HEK293 (cell line): ENCODE results near the gene EVC.

Experiments used
- CTCF ChIA-PET: fragments of 350-600 bp; formaldehyde crosslinking; extraction: SDS; loops from one replicate; lab custom pipeline; 2021; ENCODE audit warnings: antibody characterized with exemption; lab: Yijun Ruan, JAX
- POLR2A ChIA-PET: fragments of 300-600 bp; formaldehyde crosslinking; extraction: SDS; loops from one replicate; lab custom pipeline; 2020; ENCODE audit warnings: antibody characterized with exemption, inconsistent platforms; lab: Yijun Ruan, JAX
- H3K27ac ChIP-seq: fragments of 200-500 bp; sonication (Bioruptor generic); 2 replicates; pipeline ENCODE4 v1.5.1; 2014; ENCODE audit warnings: low read depth, low read length, control low read depth, inconsistent platforms; ENCODE audit errors: extremely low read depth
- H3K36me3 ChIP-seq, 2 experiments: fragments of 200-500 bp in 1 of 2; sonication (Bioruptor generic) in 1 of 2; 1 replicate in 1 of 2; 2 replicates in 1 of 2; pipeline ENCODE4 v1.5.1; 2014 to 2017; ENCODE audit warnings: inconsistent platforms in 2 of 2, low read length in 2 of 2; ENCODE audit not compliant: control insufficient read depth in 2 of 2, insufficient read depth in 1 of 2
- H3K4me1 ChIP-seq: fragments of 200-500 bp; sonication (Bioruptor generic); 2 replicates; pipeline ENCODE4 v1.5.1; 2014; ENCODE audit warnings: mild to moderate bottlenecking, low read length, inconsistent platforms; ENCODE audit not compliant: control insufficient read depth, insufficient read depth
- H3K4me3 ChIP-seq: 2 replicates; pipeline ENCODE4 v1.5.1; 2011; ENCODE audit warnings: low read depth, mild to moderate bottlenecking, control low read depth, low read length, moderate library complexity
- H3K9me3 ChIP-seq: fragments of 200-500 bp; sonication (Bioruptor generic); 2 replicates; pipeline ENCODE4 v1.5.1; 2014; ENCODE audit warnings: low read depth, low read length, inconsistent platforms; ENCODE audit not compliant: control insufficient read depth, insufficient read depth
- FEZF1 ChIP-seq: fragments of 450-650 bp; formaldehyde crosslinking; IDR thresholded peaks from 2 replicates; pipeline ENCODE4 v1.5.1; 2016; ENCODE audit warnings: missing biosample characterization, missing genetic modification characterization
- GLI4 ChIP-seq: fragments of 450-650 bp; formaldehyde crosslinking; IDR thresholded peaks from 2 replicates; pipeline ENCODE4 v1.5.1; 2016; ENCODE audit warnings: missing biosample characterization, missing genetic modification characterization
- GLIS1 ChIP-seq: fragments of 450-650 bp; formaldehyde crosslinking; IDR thresholded peaks from 2 replicates; pipeline ENCODE4 v1.5.1; 2016; ENCODE audit warnings: missing biosample characterization, missing genetic modification characterization
- HOXD13 ChIP-seq: sonication (generic); formaldehyde crosslinking; IDR thresholded peaks from 2 replicates; pipeline ENCODE4 v1.8.0; 2022; ENCODE audit warnings: missing genetic modification reagents, borderline replicate concordance
- PBX3 ChIP-seq: sonication (generic); formaldehyde crosslinking; IDR thresholded peaks from 2 replicates; pipeline ENCODE4 v1.8.1; 2022; ENCODE audit warnings: mild to moderate bottlenecking, moderate library complexity, missing genetic modification reagents
- YY2 ChIP-seq: fragments of 450-650 bp; formaldehyde crosslinking; IDR thresholded peaks from 2 replicates; pipeline ENCODE4 v1.5.1; 2016; ENCODE audit warnings: missing biosample characterization, missing genetic modification characterization
- ZBTB49 ChIP-seq: fragments of 450-650 bp; formaldehyde crosslinking; IDR thresholded peaks from 2 replicates; pipeline ENCODE4 v1.5.1; 2016; ENCODE audit warnings: missing biosample characterization, missing genetic modification characterization, low read depth
- ZNF10 ChIP-seq: fragments of 450-650 bp; formaldehyde crosslinking; IDR thresholded peaks from 2 replicates; pipeline ENCODE4 v1.5.1; 2017; ENCODE audit warnings: missing biosample characterization, missing genetic modification characterization
- ZNF112 ChIP-seq: fragments of 450-650 bp; formaldehyde crosslinking; IDR thresholded peaks from 2 replicates; pipeline ENCODE4 v1.5.0; 2017; ENCODE audit warnings: missing biosample characterization, missing genetic modification characterization
- ZNF121 ChIP-seq: fragments of 450-650 bp; formaldehyde crosslinking; IDR thresholded peaks from 2 replicates; pipeline ENCODE4 v1.5.1; 2016; ENCODE audit warnings: missing biosample characterization, missing genetic modification characterization
- ZNF155 ChIP-seq: fragments of 450-650 bp; formaldehyde crosslinking; IDR thresholded peaks from 2 replicates; pipeline ENCODE4 v1.5.1; 2016; ENCODE audit warnings: missing biosample characterization, missing genetic modification characterization
- ZNF2 ChIP-seq: fragments of 450-650 bp; formaldehyde crosslinking; IDR thresholded peaks from 2 replicates; pipeline ENCODE4 v1.5.1; 2016; ENCODE audit warnings: missing biosample characterization, missing genetic modification characterization
- ZNF23 ChIP-seq: fragments of 450-650 bp; formaldehyde crosslinking; IDR thresholded peaks from 2 replicates; pipeline ENCODE4 v1.5.1; 2016; ENCODE audit warnings: missing biosample characterization, missing genetic modification characterization, borderline replicate concordance
- ZNF26 ChIP-seq: fragments of 450-650 bp; formaldehyde crosslinking; IDR thresholded peaks from 2 replicates; pipeline ENCODE4 v1.5.1; 2016; ENCODE audit warnings: missing biosample characterization, missing genetic modification characterization
- ZNF280D ChIP-seq: fragments of 450-650 bp; formaldehyde crosslinking; IDR thresholded peaks from 2 replicates; pipeline ENCODE4 v1.5.1; 2016; ENCODE audit warnings: missing biosample characterization, missing genetic modification characterization
- ZNF362 ChIP-seq: fragments of 450-650 bp; formaldehyde crosslinking; IDR thresholded peaks from 2 replicates; pipeline ENCODE4 v1.5.1; 2016; ENCODE audit warnings: missing biosample characterization, missing genetic modification characterization
- ZNF48 ChIP-seq: fragments of 450-650 bp; formaldehyde crosslinking; IDR thresholded peaks from 2 replicates; pipeline ENCODE4 v1.5.1; 2016; ENCODE audit warnings: missing biosample characterization, missing genetic modification characterization
- ZNF560 ChIP-seq: fragments of 450-650 bp; formaldehyde crosslinking; IDR thresholded peaks from 2 replicates; pipeline ENCODE4 v1.5.1; 2017; ENCODE audit warnings: missing biosample characterization, missing genetic modification characterization, borderline replicate concordance
- ZNF561 ChIP-seq: fragments of 450-650 bp; IDR thresholded peaks from 2 replicates; pipeline ENCODE4 v1.5.1; 2018; ENCODE audit warnings: missing biosample characterization, missing genetic modification characterization, borderline replicate concordance
- ZNF621 ChIP-seq: fragments of 450-650 bp; formaldehyde crosslinking; IDR thresholded peaks from 2 replicates; pipeline ENCODE4 v1.5.1; 2017; ENCODE audit warnings: missing biosample characterization, missing genetic modification characterization
- ZNF626 ChIP-seq: fragments of 450-650 bp; sonication (Bioruptor Pico); formaldehyde crosslinking; IDR thresholded peaks from 2 replicates; pipeline ENCODE4 v1.5.1; 2018; ENCODE audit warnings: missing biosample characterization, missing genetic modification characterization, inconsistent platforms
- ZNF660 ChIP-seq: fragments of 450-650 bp; IDR thresholded peaks from 2 replicates; pipeline ENCODE4 v1.5.1; 2018; ENCODE audit warnings: missing biosample characterization, mild to moderate bottlenecking, missing genetic modification characterization
- ZNF792 ChIP-seq: fragments of 450-650 bp; formaldehyde crosslinking; IDR thresholded peaks from 2 replicates; pipeline ENCODE4 v1.5.1; 2016; ENCODE audit warnings: missing biosample characterization, missing genetic modification characterization
- ZNF830 ChIP-seq: fragments of 450-650 bp; IDR thresholded peaks from 2 replicates; pipeline ENCODE4 v1.5.0; 2018; ENCODE audit warnings: missing biosample characterization, missing genetic modification characterization, low read depth, mild to moderate bottlenecking, moderate library complexity
- ZSCAN18 ChIP-seq: fragments of 450-650 bp; formaldehyde crosslinking; IDR thresholded peaks from 2 replicates; pipeline ENCODE4 v1.5.1; 2016; ENCODE audit warnings: missing biosample characterization, missing genetic modification characterization

EVC gene

DNA sequence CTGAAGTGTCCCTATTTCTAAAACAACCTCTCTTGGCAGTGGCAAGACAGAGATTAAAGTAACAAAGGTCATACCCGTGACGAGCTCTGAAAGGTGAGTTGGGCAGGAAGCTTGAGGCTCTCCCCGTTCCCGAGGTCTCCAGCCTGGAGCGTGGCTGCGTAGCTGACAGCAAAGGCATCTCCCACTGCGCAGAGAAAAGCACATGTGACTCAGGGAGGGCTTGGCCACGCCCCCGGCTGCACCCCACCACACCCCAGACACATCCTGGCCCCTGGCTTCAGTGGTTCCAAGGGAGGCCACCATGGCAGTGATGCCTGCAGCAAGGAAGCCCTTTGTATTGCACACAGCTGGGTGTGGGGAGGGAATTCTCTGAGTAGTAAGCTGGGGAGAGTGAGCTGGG is 25.7 kb upstream of the EVC start:
- ChIA-PET POLR2A (no interaction called here), CTCF (no interaction called here)
- Histone ChIP-seq H3K36me3 (no peaks in the 10 kb centered on the region), H3K27ac (no peak overlapping the region), H3K4me3 (no peak overlapping the region), H3K4me1 (no peaks in the 10 kb centered on the region), H3K9me3 (no peaks in the 10 kb centered on the region)
- no peak for TF ChIP-seq GLI4 (tag by site-specific recombination)
- no peak for TF ChIP-seq ZNF48
- no peak for TF ChIP-seq ZNF112
- TF ChIP-seq PBX3 (CRISPR knock-in tag), result no peak
- no peak for TF ChIP-seq ZNF792
- no peak for TF ChIP-seq ZNF121 (tag by site-specific recombination)
- TF ChIP-seq ZBTB49, result no peak
- no peak for TF ChIP-seq ZNF660
- no peak for TF ChIP-seq ZNF621
- no peak for TF ChIP-seq ZNF560 (tag by site-specific recombination)
- no peak for TF ChIP-seq GLIS1 (tag by site-specific recombination)
- TF ChIP-seq ZNF155 (tag by site-specific recombination), result no peak
- no peak for TF ChIP-seq ZNF362 (tag by site-specific recombination)
- TF ChIP-seq ZNF2 (tag by site-specific recombination), result no peak
- TF ChIP-seq ZNF830, result no peak
- no peak for TF ChIP-seq ZNF280D (tag by site-specific recombination)
- no peak for TF ChIP-seq FEZF1 (tag by site-specific recombination)
- TF ChIP-seq ZNF10 (tag by site-specific recombination), result no peak
- TF ChIP-seq ZNF23 (tag by site-specific recombination), result no peak

DNA sequence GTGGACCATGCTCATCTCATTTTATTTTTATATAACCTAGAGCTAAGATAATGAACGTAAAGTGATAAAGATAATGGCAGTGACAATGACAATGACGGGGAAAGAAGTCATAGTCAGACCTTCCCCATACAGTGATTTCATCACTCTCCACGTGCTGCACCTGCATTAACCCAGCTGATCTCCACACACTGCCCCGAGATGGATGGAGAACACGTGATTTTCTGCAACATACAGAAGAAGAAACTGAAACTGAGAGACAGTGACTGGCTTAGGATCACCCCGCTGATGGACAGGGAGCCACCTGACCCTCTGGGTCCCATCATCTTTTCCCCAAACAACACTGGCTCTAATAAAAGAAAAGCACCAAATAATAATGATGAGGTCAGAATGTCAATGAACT is 24.7 kb upstream of the EVC start:
- H3K36me3 ChIP-seq, result no peaks in the 10 kb centered on the region
- POLR2A ChIA-PET, result no interaction called here
- no peak overlapping the region for H3K27ac ChIP-seq
- CTCF ChIA-PET, result no interaction called here
- no peaks in the 10 kb centered on the region for H3K9me3 ChIP-seq
- no peaks in the 10 kb centered on the region for H3K4me1 ChIP-seq
- H3K4me3 ChIP-seq, result no peak overlapping the region
- TF ChIP-seq ZNF26 (tag by site-specific recombination), result no peak
- no peak for TF ChIP-seq YY2 (tag by site-specific recombination)
- no peak for TF ChIP-seq ZNF561 (tag by site-specific recombination)
- TF ChIP-seq ZNF626, result no peak
- TF ChIP-seq HOXD13 (CRISPR knock-in tag), result no peak
- TF ChIP-seq ZSCAN18, result no peak
